Psoas muscle (tissue), 8 donors: ENCODE results near the gene PHF2. TPM values are rescaled to one million over a fixed set of nuclear protein-coding genes. Genes with fewer than 3 reads are reported as not detected.
A peak's percentile ranks its signal among the peaks of the same experiment; 100 is the strongest.

Experiments
- ATAC-seq, 4 donors: fragments of 200-7000 bp; cut with Tn5 transposase; one replicate each; pipeline ENCODE4 v1.9.1; 2020; ENCODE audit warnings: moderate library complexity in 3 of 4, mild to moderate bottlenecking in 2 of 4
- DNase-seq, 2 donors: peaks; one replicate each; pipeline ENCODE4 v3.0.0-alpha.2; 2020
- H3K27ac ChIP-seq: fragments of 200-600 bp; one replicate; pipeline ENCODE4 v1.8.0; 2022
- H3K27me3 ChIP-seq, 3 donors: fragments of 200-600 bp in 1 of 3; one replicate each; pipeline versions ENCODE4 v1.6.1 to v1.8.0; 2013 to 2022; ENCODE audit warnings: low read length in 2 of 3, mild to moderate bottlenecking in 2 of 3, moderate library complexity in 1 of 3; ENCODE audit not compliant: insufficient read depth in 3 of 3
- H3K36me3 ChIP-seq, 2 donors: fragments of 200-600 bp in 1 of 2; one replicate each; pipeline versions ENCODE4 v1.6.1 to v1.8.0; 2013 to 2022; ENCODE audit warnings: low read depth in 1 of 2, mild to moderate bottlenecking in 1 of 2, moderate library complexity in 1 of 2; ENCODE audit not compliant: insufficient read depth in 1 of 2
- H3K4me1 ChIP-seq: fragments of 200-600 bp; one replicate; pipeline ENCODE4 v1.8.0; 2022
- H3K4me3 ChIP-seq: fragments of 200-600 bp; one replicate; pipeline ENCODE4 v1.8.0; 2022; ENCODE audit warnings: mild to moderate bottlenecking
- H3K9me3 ChIP-seq: fragments of 200-600 bp; one replicate; pipeline ENCODE4 v1.8.0; 2022
- WGBS, 3 donors: extraction: QIAGEN DNeasy Blood & Tissue Kit; methylation state at CpG; one replicate each; pipeline versions ENCODE4 v1.1.6 to v1.1.7; 2013; 5-methylcytosine and 5-hydroxymethylcytosine counted together
- intact Hi-C, 2 donors: fragments of 100-400 bp; cut with DNase I; formaldehyde crosslinking; loops; one replicate each; pipeline versions ENCODE4 v1.11.0 to v1.14.2; 2022
- polyA plus RNA-seq, 3 donors: library from polyadenylated mRNA; stranded (reverse); fragments of 200-250 nt; gene quantifications; one replicate each; pipeline ENCODE4 v1.2.3, GENCODE V29; 2013
- total RNA-seq, 4 donors: library from RNA; stranded (reverse); fragmentation: NEBNext Ultra II Directional in 2 of 4; extraction: Animal tissue kit (Norgen Biotek cat#: 25700) in 2 of 4; gene quantifications; one replicate each; pipeline versions ENCODE4 v1.2.1 to v1.2.4, GENCODE V29; 2021 to 2023
- TF ChIP-seq, protein P1 (sequence below): fragments of 200-600 bp; IDR thresholded peaks from one replicate; pipeline ENCODE4 v1.8.0; 2022; ENCODE audit warnings: antibody characterized with exemption
- donor health status: healthy with polysubstance abuse.
- donor health status: DM: no; HTN: no; CAD: no; lungs with moderate emphysema.
- donor health status: Bipolar disorder and iron deficiency.
- donor health status: healthy.
- donor health status: DM: yes; HTN: yes; CAD: no.
- donor health status: DM: no; HTN: no; CAD: no.
- donor health status: DM: no; HTN: no; CAD: no.
- donor health status: DM: yes; HTN: yes; CAD: no.

Gene PHF2
- total and polyA plus RNA-seq, 7 donors, result 9.3 to 26.6 (median 19.1) TPM

DNA sequence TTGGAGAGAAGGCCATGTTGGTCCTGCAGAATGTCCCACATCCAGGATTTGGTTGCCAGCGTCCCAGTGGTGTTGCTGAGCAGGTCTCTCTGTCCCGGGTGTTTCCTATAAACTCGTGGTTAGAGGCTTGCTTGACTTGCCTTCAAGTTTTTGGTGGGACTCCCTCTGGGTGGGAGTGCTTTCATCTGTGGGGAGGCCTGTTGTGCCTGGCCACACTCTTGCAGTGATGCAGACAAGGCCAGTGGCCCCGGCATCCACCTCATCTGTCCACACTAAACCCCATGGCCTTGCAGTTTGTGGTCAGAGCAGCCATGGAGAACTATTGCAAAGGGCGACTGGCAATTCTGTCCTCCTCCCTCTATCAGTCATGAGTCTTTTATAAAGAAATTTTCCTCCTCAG, 71.8 kb downstream of the PHF2 start:
- DNase-seq (peak in 1 of 2 donors; percentile 8), ATAC-seq (no peak)
- no peaks in the 10 kb centered on the region for H3K4me1 ChIP-seq
- no peaks in the 10 kb centered on the region for H3K27me3 ChIP-seq
- WGBS, 3 donors, result 91 to 97% (median 94%) methylated on average over 5 of the region's 5 CpGs
- no peaks in the 10 kb centered on the region for H3K9me3 ChIP-seq
- peaks cover 2 to 61% of the 10 kb centered on the region in 2 donors for H3K36me3 ChIP-seq
- no peak overlapping the region for H3K27ac ChIP-seq
- TF ChIP-seq, protein P1, sequence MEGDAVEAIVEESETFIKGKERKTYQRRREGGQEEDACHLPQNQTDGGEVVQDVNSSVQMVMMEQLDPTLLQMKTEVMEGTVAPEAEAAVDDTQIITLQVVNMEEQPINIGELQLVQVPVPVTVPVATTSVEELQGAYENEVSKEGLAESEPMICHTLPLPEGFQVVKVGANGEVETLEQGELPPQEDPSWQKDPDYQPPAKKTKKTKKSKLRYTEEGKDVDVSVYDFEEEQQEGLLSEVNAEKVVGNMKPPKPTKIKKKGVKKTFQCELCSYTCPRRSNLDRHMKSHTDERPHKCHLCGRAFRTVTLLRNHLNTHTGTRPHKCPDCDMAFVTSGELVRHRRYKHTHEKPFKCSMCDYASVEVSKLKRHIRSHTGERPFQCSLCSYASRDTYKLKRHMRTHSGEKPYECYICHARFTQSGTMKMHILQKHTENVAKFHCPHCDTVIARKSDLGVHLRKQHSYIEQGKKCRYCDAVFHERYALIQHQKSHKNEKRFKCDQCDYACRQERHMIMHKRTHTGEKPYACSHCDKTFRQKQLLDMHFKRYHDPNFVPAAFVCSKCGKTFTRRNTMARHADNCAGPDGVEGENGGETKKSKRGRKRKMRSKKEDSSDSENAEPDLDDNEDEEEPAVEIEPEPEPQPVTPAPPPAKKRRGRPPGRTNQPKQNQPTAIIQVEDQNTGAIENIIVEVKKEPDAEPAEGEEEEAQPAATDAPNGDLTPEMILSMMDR, result no peak
- intact Hi-C loops, result no loop called here
- no peak overlapping the region for H3K4me3 ChIP-seq

DNA sequence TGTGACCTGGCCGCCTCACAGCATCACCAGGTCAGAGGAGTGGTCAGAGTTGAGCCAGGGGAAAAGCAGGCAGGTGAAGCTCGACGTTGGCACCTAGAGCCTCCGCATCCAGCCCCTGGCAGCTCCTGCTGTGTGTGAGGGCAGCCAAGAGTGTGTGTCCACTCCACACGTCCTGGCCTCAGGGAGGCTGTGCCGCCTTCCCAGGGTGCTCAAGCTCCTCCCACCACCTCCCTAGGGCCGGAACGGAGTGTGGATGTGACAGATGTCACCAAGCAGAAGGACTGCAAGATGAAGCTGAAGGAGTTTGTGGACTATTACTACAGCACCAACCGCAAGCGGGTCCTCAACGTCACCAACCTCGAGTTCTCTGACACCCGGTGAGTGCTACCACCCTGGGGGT, 72.5 kb downstream of the PHF2 start:
- Histone ChIP-seq H3K27ac (no peak overlapping the region), H3K27me3 (no peaks in the 10 kb centered on the region), H3K36me3 (peaks cover 2 to 65% of the 10 kb centered on the region in 2 donors), H3K4me3 (no peak overlapping the region), H3K4me1 (no peaks in the 10 kb centered on the region), H3K9me3 (no peaks in the 10 kb centered on the region)
- WGBS, 3 donors, result 88 to 90% (median 90%) methylated on average over 13 of the region's 13 CpGs
- ATAC-seq (no peak), DNase-seq (peak in 1 of 2 donors; percentile 38)
- TF ChIP-seq, protein P1, result no peak
- intact Hi-C loops, result no loop called here

DNA sequence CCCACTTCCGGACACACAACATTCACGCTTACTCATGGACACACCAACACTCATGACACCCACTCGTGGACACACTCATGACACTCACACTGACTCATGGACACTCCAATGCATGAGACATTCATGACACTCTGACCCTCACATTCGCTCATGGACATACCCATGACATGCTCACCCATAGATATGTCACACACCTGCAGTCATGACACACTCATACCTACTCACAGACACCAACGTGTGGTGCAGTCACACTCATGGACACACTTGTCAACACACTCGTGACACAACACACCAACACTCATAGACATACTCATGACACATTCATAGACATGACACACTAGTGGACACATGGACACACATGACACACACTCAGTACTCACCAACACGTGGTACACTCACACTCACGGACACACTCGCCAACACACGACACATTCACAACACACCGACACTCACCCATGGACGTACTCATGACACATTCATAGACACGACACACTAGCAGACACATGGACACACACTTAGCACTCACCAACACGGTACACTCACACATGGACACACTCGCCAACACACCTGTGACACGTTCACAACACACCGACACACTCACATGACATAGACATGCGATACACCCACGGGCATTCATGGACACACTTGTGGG, 73.4 kb downstream of the PHF2 start:
- TF ChIP-seq, protein P1, result no peak
- ATAC-seq, result peak in 2 of 4 donors; percentile 7 to 16
- Histone ChIP-seq H3K4me3 (no peak overlapping the region), H3K9me3 (no peaks in the 10 kb centered on the region), H3K36me3 (peaks cover 2 to 74% of the 10 kb centered on the region in 2 donors), H3K27me3 (no peaks in the 10 kb centered on the region), H3K27ac (no peak overlapping the region), H3K4me1 (no peaks in the 10 kb centered on the region)
- DNase-seq, result no peak
- WGBS, 3 donors, result 92 to 95% (median 93%) methylated on average over 19 of the region's 19 CpGs
- intact Hi-C loops, result no loop called here

DNA sequence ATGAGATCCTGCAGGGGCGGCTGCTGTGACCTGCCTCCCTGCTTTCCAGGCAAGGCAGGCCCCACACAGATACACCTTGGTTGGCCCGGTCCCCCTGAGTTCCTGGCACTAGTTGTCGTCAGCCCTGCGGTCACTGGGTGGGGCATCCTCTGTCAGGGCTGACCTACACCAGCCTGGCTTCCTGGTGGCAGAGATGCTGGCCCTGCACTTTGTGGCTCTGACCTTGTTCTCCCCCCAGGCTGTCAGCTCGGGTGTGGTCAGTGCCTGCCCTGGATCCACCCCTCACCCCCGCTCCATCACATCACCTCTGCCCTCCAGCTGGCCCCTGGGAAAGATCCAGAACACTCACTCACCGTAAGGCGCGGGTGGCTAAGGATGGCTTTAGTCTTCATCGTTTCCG, 74.1 kb downstream of the PHF2 start:
- DNase-seq (peak in 1 of 2 donors; percentile 36), ATAC-seq (peak in 1 of 4 donors; percentile 10)
- Histone ChIP-seq H3K36me3 (peaks cover 2 to 77% of the 10 kb centered on the region in 2 donors), H3K9me3 (no peaks in the 10 kb centered on the region), H3K27me3 (no peaks in the 10 kb centered on the region), H3K4me3 (no peak overlapping the region), H3K4me1 (no peaks in the 10 kb centered on the region), H3K27ac (no peak overlapping the region)
- WGBS, 3 donors, result 92 to 94% (median 92%) methylated on average over 11 of the region's 11 CpGs
- TF ChIP-seq, protein P1, result no peak
- intact Hi-C loops, result no loop called here

DNA sequence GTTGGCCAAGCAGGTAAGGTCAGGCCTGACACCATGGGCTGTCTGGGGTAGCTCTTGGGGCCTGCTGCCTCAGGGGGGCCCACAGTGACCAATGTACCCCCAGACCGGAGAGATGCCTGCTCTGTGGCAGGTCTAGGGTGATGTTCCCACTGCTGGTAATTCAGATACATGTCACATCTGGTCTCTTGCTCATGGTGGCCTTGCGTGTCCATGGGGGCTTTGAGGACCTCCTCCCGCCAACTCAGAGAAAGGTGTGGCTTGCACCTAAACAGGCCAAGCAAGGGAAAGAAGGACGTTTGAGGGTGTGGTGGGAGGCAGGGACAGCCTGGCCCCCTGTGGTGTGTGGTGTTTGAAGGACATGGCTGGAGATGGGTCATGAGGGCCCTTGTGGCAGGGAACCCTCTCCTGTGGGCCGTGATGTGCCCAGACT, 75.2 kb downstream of the PHF2 start:
- Histone ChIP-seq H3K4me3 (no peak overlapping the region), H3K9me3 (no peaks in the 10 kb centered on the region), H3K27me3 (no peaks in the 10 kb centered on the region), H3K27ac (no peak overlapping the region), H3K36me3 (peaks cover 0 to 77% of the 10 kb centered on the region in 2 donors), H3K4me1 (no peaks in the 10 kb centered on the region)
- 91 to 95% (median 95%) methylated on average over 5 of the region's 5 CpGs for WGBS, 3 donors
- TF ChIP-seq, protein P1, result no peak
- ATAC-seq (peak in 1 of 4 donors; percentile 17), DNase-seq (peak in 1 of 2 donors; percentile 11)
- intact Hi-C loops, result no loop called here
